CD4-positive, alpha-beta T cell treated with Interleukin-21 for 1 hour (primary cell): ENCODE results near the gene DYRK2.
"Not testable (repeated sequence)": the region's sequence is repeated elsewhere in the genome, so short reads cannot be mapped to it uniquely, and the experiment has no call there.

Experiments used
- DNase-seq: peaks from one replicate; pipeline ENCODE4 v3.0.0-alpha.2; 2020

Gene DYRK2

DNA sequence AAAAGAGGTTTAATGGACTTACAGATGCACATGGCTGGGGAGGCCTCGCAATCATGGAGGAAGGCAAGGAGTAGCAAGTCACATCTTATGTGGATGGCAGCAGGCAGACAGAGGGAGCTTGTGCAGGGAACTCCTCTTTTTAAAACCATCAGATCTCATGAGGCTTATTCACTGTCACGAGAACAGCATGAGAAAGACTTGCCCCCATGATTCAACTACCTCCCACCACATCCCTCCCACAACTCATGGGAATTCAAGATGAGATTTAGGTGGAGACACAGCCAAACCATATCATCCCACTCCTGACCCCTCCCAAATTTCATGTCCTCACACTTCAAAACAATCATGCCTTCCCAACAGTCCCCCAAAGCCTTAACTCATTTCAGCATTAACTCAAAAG lies 24.0 kb downstream of the DYRK2 start:
- not testable (repeated sequence) for DNase-seq

- not testable (repeated sequence) for DNase-seq
Measured at GRCh38 chr12:67673509-67673908, 25.0 kb downstream of the DYRK2 start.

DNA sequence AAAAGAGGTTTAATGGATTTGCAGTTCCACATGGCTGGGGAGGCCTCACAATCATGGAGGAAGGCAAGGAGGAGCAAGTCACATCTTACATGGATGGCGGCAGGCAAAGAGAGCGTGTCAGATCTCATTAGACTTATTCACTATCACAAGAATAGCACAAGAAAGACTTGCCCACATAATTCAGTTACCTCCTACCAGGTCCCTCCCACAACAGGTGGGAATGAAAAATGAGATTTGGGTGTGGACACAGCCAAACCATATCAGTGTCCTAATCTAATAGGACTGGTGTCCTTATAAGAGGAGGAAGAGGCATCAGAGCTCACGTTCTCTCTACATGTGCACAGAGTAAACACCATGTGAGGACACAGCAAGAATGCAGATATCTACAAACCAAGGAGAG lies 25.9 kb downstream of the DYRK2 start:
- DNase-seq: no peak

DNA sequence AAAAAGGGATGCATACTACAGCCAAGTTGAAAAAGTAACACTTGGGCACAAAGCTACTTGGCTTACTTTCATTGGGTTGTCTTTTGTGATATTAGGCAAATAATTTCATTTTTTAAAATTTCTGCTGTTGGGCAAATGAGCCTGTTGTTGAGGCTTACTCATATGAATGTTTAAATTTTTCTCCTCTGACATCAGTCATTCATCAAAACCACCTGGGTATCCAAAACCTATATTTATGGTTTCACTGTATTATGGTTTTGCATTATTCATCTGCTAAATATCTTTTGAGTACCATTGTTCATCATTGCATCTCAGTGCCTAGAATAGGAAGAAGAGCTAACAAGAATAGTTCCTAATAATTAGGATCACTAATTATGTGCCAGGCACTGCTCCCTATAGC lies 28.1 kb downstream of the DYRK2 start:
- DNase-seq: no peak

GRCh38 chr12:67677166-67677565 lies 28.6 kb downstream of the DYRK2 start:
- DNase-seq: no peak

GRCh38 chr12:67681105-67681778 lies 32.7 kb downstream of the DYRK2 start:
- no peak for DNase-seq

- DNase-seq: no peak
Measured at GRCh38 chr12:67681941-67682620, 33.5 kb downstream of the DYRK2 start.

- DNase-seq: no peak
Measured at GRCh38 chr12:67689385-67689784, 40.8 kb downstream of the DYRK2 start.

DNA sequence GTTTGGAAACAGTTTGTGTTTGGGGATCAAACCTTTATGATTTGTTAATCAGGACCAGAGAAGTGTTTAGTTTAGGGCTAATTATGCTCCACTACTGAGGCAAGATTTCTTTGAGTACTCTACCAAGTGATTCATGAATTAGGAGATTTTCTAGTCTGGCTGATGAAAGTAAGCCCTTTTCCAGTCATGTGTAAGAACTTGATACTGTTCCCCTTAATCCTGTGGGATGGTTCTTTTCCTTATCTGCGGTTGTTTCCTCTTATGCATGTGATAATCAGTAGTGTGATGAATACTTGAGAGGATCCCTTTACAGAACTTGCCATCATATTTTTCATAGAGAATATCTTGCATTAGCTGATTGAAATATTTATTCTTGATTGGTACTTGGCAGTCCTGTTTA lies 42.1 kb downstream of the DYRK2 start:
- DNase-seq: no peak

DNA sequence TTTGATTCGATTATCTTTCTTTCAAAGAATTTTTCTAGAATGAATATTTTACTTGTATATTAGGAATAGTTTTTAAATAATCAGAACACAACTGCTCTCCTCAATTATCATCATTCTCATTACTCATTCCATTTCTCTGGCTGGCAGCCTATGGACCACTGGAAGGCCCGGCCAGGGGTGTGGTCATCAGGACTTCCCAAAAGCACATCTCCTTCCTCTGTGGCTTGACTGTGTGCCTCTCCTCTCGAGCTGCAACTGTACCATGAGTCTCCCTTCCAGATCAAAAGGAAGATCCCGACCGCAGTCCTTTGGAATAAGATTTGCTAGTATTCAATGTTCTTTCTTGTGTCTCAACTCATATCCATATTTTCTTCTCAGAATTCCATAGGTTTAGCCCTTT lies 42.7 kb downstream of the DYRK2 start:
- DNase-seq: no peak

- no peak for DNase-seq
Measured at GRCh38 chr12:67692135-67692534, 43.6 kb downstream of the DYRK2 start.

DNA sequence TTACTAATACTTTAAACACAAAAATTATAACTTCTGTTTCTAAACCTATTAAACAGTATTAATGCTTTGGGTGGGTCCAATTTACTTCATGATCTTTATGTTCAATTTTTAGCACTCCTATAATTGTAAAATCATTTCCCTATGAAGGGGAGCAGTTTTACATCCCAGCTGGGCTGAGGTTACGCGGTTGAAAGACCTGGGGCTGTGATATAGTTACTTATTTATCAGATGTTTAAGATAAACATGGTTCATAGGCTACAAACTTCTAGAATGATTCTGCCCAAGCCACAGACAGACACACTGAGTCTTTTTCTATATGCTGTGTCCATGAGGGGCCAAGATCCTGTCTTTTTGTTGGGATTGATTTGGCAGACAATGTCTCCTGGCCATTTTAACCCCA lies 44.4 kb downstream of the DYRK2 start:
- DNase-seq: no peak

DNA sequence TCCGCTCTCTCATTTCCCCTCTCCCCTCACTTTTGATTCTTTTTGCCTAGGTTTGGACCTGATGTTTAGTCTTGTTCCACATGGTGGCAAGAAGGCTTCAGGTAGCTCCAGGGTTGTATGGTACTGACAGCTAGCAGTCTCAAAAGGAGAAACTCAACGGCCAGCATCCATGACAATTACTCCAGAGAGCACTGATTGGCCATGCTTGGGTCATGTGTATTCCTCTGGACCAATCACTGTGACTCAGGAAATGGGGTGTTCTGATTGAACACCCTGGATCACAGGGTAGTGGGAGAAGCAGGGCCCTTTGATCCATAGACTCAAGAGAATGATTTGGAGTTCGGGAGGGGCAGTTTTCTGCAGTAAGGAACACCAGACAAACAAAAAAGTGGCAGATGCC lies 45.3 kb downstream of the DYRK2 start:
- no peak for DNase-seq

GRCh38 chr12:67694306-67694900 lies 45.9 kb downstream of the DYRK2 start:
- no peak for DNase-seq

DNA sequence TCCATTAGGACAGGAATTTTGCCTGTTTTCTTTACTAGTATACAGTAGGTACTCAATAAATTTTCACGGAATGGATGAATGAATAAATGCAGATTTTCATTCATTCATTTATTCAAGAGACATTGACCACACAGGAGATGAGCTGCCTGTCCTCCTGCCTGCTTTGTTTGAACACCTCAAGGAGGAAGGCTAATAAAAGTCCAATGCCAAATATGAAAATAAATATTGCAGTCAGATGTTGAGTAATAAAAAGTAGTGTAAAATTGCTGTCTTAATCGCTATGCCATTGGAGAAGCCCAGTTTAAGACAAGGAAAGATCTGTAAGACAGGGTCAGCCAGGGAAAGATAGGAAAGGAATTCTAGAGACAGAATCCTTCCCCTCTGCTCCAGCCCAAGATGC lies 47.4 kb downstream of the DYRK2 start:
- no peak for DNase-seq

- DNase-seq: peak; percentile 50
Measured at GRCh38 chr12:67697443-67697842, 48.9 kb downstream of the DYRK2 start.

- DNase-seq: no peak
Measured at GRCh38 chr12:67697967-67698366, 49.4 kb downstream of the DYRK2 start.

- DNase-seq: peak; percentile 51
Measured at GRCh38 chr12:67698672-67699581, 50.4 kb downstream of the DYRK2 start.

GRCh38 chr12:67701121-67701520 lies 52.6 kb downstream of the DYRK2 start:
- no peak for DNase-seq

DNA sequence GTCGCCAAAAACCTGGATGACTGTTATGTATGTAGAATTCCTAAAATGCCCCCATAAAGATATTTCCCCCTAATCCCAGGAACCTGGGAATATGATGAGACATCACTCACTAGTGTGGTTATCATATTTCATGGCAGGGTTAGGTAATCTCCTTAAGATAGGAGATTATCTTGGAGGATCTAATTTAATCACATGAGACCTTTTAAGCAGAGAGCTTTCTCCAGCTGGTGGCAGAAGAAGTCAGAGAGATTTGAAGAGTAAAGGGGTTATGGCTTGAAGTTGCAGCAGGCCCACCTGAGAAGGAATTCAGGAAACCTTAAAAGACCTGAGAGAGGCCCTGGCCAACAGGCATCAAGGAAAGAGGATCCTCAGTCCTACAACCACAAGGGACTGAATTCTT lies 53.6 kb downstream of the DYRK2 start:
- no peak for DNase-seq

DNA sequence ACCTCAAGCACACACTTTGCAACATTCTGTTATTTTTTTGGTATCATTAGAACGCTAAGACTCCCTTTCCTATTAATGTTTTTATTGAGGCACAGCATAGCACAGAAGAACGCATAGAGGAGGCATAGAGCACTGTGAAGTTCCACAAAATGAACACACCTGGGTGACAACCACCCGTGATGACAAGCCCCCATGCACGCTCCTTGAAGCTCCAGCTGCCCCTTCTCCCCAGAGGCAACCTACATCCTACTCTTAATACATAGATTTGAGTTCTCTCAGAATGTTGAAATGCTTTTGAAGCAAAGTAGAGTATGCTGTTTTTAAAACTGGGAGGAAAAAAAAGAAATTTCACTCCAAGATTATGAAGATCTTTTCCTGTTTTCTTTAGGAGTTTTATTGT lies 55.5 kb downstream of the DYRK2 start:
- no peak for DNase-seq

DNA sequence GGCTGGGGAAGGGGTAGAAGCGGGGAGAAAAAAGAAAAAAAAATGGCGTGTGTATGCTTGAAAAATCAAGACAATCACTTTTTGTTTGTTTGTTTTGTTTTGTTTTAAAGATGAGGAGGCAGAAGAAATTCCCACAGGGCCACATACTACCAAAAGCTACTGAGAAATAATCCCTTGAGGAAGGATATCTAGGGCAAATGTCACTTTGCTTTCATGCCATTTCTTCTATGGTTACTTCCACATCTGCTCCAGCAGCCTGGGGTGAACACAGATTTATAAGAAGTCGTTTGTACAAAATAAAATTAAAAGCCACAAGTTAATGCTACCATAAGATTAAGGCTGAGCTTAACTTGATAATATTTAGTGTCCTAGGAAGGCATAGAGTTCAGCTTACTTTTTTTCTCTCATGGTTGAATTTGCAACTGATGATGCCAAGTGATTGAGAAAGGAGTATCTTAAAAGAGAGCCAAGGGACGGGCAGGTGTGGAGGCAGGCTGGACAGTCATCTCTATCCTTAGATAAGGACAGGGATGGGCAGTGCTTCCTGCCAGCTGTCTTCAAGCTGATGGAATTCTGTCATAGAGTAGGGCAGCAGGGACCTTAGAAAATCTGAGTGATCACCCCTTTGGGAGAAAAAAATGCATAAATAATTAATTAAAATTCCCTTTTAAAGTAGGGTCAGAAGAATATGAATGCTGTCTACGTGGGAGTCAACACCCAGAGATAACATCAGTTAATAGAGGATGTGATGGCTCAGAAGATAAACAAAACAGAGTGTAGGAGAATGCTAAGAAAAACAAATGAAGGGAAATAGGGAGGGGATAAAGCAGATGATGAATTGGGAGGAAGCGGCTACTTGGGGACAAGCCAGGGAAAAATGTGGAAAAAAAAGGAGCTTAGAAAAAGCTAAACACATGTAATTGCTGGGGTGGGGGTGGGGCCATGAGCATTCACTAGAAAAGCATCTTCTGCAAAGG lies 57.1 kb downstream of the DYRK2 start:
- no peak for DNase-seq
